Adrenal gland (tissue), 12 donors: ENCODE results near the gene ITGBL1. TPM values are rescaled to one million over a fixed set of nuclear protein-coding genes. Genes with fewer than 3 reads are reported as not detected.

Source experiments
- DNase-seq, 7 donors: peaks; one replicate each; pipeline ENCODE4 v3.0.0-alpha.2; 2019 to 2020
- H3K27ac ChIP-seq, 5 donors: fragments of 200-600 bp; sonication (generic) in 4 of 5; 1 replicate in 3 of 5; 2 replicates in 2 of 5; pipeline versions ENCODE4 v1.5.1 to v1.8.0; 2016 to 2020; ENCODE audit warnings: mild to moderate bottlenecking in 1 of 5
- H3K27me3 ChIP-seq: fragments of 200-600 bp; 2 replicates; pipeline ENCODE4 v1.8.0; 2021
- H3K36me3 ChIP-seq, 2 donors: fragments of 200-600 bp; replicated peaks in 1 of 2; 1 replicate in 1 of 2; 2 replicates in 1 of 2; pipeline versions ENCODE4 v1.5.1 to v1.8.0; 2018 to 2022
- H3K4me1 ChIP-seq, 2 donors: fragments of 200-600 bp; replicated peaks in 1 of 2; 1 replicate in 1 of 2; 2 replicates in 1 of 2; pipeline versions ENCODE4 v1.5.1 to v1.8.0; 2018 to 2021
- H3K4me3 ChIP-seq, 4 donors: fragments of 200-600 bp; sonication (generic) in 3 of 4; one replicate each; pipeline ENCODE4 v1.5.1; 2016 to 2018
- H3K9me3 ChIP-seq, 3 donors: fragments of 200-600 bp; sonication (generic) in 1 of 3; replicated peaks in 1 of 3; 1 replicate in 2 of 3; 2 replicates in 1 of 3; pipeline versions ENCODE4 v1.5.1 to v1.8.0; 2016 to 2021
- POLR2A ChIP-seq, 2 donors: fragments of 450-650 bp; IDR thresholded peaks; one replicate each; pipeline ENCODE4 v1.6.1; 2017; ENCODE audit warnings: antibody characterized with exemption in 2 of 2, mild to moderate bottlenecking in 2 of 2, moderate library complexity in 1 of 2
- WGBS, 4 donors: extraction: QIAGEN DNeasy Blood & Tissue Kit in 2 of 4; methylation state at CpG; one replicate each; pipeline versions ENCODE4 v1.1.5 to v1.1.7; 2013 to 2017; 5-methylcytosine and 5-hydroxymethylcytosine counted together
- intact Hi-C, 2 donors: fragments of 100-400 bp; cut with DNase I; formaldehyde crosslinking; loops; one replicate each; pipeline versions ENCODE4 v1.14.1 to v1.15.0; 2022 to 2023
- polyA plus RNA-seq, 3 donors: library from polyadenylated mRNA; stranded (reverse); fragments of 200-250 nt in 2 of 3; fragments of 350-450 nt in 1 of 3; fragmentation: Illumina TruSeq in 1 of 3; extraction: RNeasy Lipid Tissue Mini Kit (QIAGEN cat#74804) in 1 of 3; gene quantifications; one replicate each; pipeline ENCODE4 v1.2.3, GENCODE V29; 2013 to 2014
- total RNA-seq, 9 donors: library from RNA; depleted of rRNA in 4 of 9; stranded (reverse); fragments of >200 nt in 4 of 9; fragments of 120-200 nt in 1 of 9; fragmentation: NEBNext Ultra II Directional in 1 of 9; extraction: Animal tissue kit (Norgen Biotek cat#: 25700) in 1 of 9; gene quantifications; one replicate each; pipeline versions ENCODE4 v1.1.0 to v1.2.4, GENCODE V29; 2013 to 2023
- TF ChIP-seq, protein P1 (sequence below), 6 experiments: fragments of 450-650 bp in 4 of 6; fragments of 200-600 bp in 2 of 6; sonication (generic) in 1 of 6; IDR thresholded peaks; 1 replicate in 5 of 6; 2 replicates in 1 of 6; pipeline versions ENCODE4 v1.5.1 to v1.8.0; 2016 to 2021; ENCODE audit warnings: antibody characterized with exemption in 6 of 6, mild to moderate bottlenecking in 2 of 6, moderate library complexity in 1 of 6
- donor health status: healthy with polysubstance abuse.
- donor health status: Bipolar disorder and iron deficiency.
- donor health status: DM: yes; HTN: yes; CAD: no.
- donor health status: DM: no; HTN: no; CAD: no.
- donor health status: DM: no; HTN: no; CAD: no.
- donor health status: DM: yes; HTN: yes; CAD: no.

The ITGBL1 gene
- total and polyA plus RNA-seq, 12 donors: 1.4 to 8.3 (median 4.8) TPM

DNA sequence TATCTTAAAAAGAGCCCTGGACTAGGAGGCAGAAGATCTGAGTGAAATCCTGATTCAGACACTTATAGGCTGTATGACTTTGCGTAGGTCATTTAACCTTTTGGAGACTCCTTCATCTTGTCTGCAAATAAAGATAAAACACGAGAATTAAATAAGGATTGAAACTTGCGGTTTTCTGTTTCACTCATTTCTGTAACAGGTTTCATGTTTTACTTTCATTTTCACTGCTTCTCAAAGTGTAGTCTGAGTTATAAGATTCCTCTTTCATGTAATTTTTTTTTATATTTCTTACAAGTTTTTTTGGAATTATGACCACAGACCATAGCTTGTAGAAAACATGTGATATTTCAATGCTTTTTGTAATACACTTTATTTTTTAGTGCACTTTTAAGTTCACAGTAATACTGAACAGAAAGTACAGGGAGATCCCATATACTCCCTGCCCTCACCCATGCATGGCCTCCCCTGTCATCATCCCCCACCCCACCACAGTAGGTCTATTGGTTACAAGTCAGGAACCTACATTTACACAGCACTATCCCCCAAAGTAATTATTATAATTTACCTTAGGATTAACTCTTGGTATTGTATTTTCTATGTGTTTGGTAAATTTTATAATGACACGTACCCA, 174.6 kb downstream of the ITGBL1 start:
- Histone ChIP-seq H3K9me3 (no peaks in the 10 kb centered on the region), H3K27me3 (no peaks in the 10 kb centered on the region), H3K36me3 (no peaks in the 10 kb centered on the region), H3K4me1 (peaks cover 0 to 6% of the 10 kb centered on the region in 2 donors), H3K27ac (peak overlapping the region in 1 of 5 donors; percentile 40), H3K4me3 (peak overlapping the region in 2 of 4 donors; percentile 9 to 52)
- 22 to 32% (median 24%) methylated on average over 4 of the region's 4 CpGs for WGBS, 4 donors
- TF ChIP-seq, protein P1, sequence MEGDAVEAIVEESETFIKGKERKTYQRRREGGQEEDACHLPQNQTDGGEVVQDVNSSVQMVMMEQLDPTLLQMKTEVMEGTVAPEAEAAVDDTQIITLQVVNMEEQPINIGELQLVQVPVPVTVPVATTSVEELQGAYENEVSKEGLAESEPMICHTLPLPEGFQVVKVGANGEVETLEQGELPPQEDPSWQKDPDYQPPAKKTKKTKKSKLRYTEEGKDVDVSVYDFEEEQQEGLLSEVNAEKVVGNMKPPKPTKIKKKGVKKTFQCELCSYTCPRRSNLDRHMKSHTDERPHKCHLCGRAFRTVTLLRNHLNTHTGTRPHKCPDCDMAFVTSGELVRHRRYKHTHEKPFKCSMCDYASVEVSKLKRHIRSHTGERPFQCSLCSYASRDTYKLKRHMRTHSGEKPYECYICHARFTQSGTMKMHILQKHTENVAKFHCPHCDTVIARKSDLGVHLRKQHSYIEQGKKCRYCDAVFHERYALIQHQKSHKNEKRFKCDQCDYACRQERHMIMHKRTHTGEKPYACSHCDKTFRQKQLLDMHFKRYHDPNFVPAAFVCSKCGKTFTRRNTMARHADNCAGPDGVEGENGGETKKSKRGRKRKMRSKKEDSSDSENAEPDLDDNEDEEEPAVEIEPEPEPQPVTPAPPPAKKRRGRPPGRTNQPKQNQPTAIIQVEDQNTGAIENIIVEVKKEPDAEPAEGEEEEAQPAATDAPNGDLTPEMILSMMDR (IDR thresholded peaks at IDR 0.05): no peak
- TF ChIP-seq POLR2A (IDR thresholded peaks at IDR 0.05): no peak
- intact Hi-C loops: no loop called here
- DNase-seq: no peak

DNA sequence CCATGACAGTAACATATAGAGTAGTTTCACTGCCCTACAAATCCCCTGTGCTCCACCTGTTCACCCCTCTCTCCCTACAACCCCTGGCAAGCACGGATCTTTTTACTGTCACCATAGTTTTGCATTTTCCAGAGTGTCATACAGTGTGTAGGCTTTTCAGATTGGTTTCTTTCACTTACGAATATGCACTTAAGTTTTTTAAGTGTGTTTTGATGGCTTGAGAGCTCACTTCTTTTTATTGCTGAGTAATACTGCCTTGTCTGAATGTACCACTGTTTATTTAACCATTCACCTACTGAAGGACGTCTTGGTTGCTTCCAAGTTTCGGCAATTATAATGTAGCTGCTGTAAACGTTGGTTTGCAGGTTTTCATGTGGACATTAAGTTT, 175.1 kb downstream of the ITGBL1 start:
- Histone ChIP-seq H3K4me1 (peaks cover 0 to 6% of the 10 kb centered on the region in 2 donors), H3K4me3 (peak overlapping the region in 1 of 4 donors; percentile 52), H3K27me3 (no peaks in the 10 kb centered on the region), H3K27ac (peak overlapping the region in 1 of 5 donors; percentile 40), H3K9me3 (no peaks in the 10 kb centered on the region), H3K36me3 (no peaks in the 10 kb centered on the region)
- TF ChIP-seq POLR2A (IDR thresholded peaks at IDR 0.05): no peak
- TF ChIP-seq, protein P1 (IDR thresholded peaks at IDR 0.05): no peak
- intact Hi-C loops: no loop called here
- WGBS, 4 donors: 35 to 48% (median 47%) methylated on average over 5 of the region's 5 CpGs
- DNase-seq: no peak

DNA sequence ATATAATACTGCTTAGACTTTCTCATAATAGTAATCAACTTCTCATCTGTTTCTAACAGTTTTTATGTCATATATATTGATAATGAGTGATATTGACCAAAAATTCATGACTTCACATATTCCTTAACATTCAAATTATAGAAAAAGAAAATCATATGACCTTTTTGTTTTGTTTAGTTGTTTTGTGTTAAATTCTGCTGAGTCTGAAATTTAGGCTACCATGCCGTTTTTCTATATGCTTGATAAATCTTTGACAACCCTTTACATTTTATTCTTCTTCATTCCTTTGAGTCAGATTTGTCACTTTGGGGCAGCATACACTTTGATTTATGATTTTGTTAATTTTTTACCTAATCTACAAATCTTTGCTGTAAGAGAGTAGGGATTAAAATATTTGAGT, 176.4 kb downstream of the ITGBL1 start:
- intact Hi-C loops: no loop called here
- WGBS, 4 donors: 81 to 92% (median 84%) methylated on average over 1 of the region's 1 CpG
- Histone ChIP-seq H3K4me3 (no peak overlapping the region), H3K27ac (no peak overlapping the region), H3K9me3 (no peaks in the 10 kb centered on the region), H3K4me1 (no peaks in the 10 kb centered on the region), H3K27me3 (no peaks in the 10 kb centered on the region), H3K36me3 (no peaks in the 10 kb centered on the region)
- TF ChIP-seq, protein P1 (IDR thresholded peaks at IDR 0.05): no peak
- no peak for TF ChIP-seq POLR2A (IDR thresholded peaks at IDR 0.05)
- DNase-seq: no peak

DNA sequence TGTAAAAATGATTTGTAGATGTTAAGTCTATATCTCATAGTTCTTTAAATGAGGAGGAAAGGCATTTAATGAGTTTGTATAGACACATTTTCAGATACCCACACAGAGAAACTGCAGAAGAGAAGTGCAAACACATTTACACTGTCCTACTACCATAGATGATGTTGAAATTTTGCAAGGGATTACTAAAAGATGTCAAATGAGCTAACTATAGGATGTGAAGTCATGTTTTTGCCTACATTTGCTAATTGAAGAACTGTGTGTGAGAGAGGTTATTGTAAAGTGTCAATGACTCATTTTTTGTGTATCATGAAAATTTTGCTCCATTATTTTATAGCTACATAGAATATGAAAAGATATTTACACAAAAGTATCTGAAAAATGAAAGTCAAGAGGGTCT, 178.9 kb downstream of the ITGBL1 start:
- intact Hi-C loops: no loop called here
- H3K36me3 ChIP-seq: no peaks in the 10 kb centered on the region
- no peaks in the 10 kb centered on the region for H3K27me3 ChIP-seq
- no peak overlapping the region for H3K4me3 ChIP-seq
- no peaks in the 10 kb centered on the region for H3K4me1 ChIP-seq
- no peak overlapping the region for H3K27ac ChIP-seq
- no peak for TF ChIP-seq POLR2A (IDR thresholded peaks at IDR 0.05)
- TF ChIP-seq, protein P1 (IDR thresholded peaks at IDR 0.05): no peak
- DNase-seq: no peak
- no peaks in the 10 kb centered on the region for H3K9me3 ChIP-seq
